Left colon (tissue), 2 donors: ENCODE data around the gene EMC8. TPM values are rescaled to one million over a fixed set of nuclear protein-coding genes. Genes with fewer than 3 reads are reported as not detected.

Experiments
- ATAC-seq: fragments of 200-7000 bp; cut with Tn5 transposase; one replicate; pipeline ENCODE4 v1.9.1; 2020; ENCODE audit warnings: mild to moderate bottlenecking, moderate library complexity
- DNase-seq, 2 donors: peaks; one replicate each; pipeline ENCODE4 v3.0.0-alpha.2; 2020
- intact Hi-C, 2 donors: fragments of 100-400 bp; cut with DNase I in 1 of 2; cut with micrococcal nuclease in 1 of 2; formaldehyde crosslinking; loops; one replicate each; pipeline versions ENCODE4 v1.11.2 to v1.14.0; 2022; cut with DNase I, micrococcal nuclease
- total RNA-seq, 2 donors: library from RNA; stranded (reverse); fragmentation: NEBNext Ultra II Directional; extraction: Animal tissue kit (Norgen Biotek cat#: 25700); gene quantifications; one replicate each; pipeline ENCODE4 v1.2.1, GENCODE V29; 2021
- donor health status: DM: no; HTN: no; CAD: no.
- donor health status: DM: yes; HTN: yes; CAD: no.

EMC8 gene
- total RNA-seq, 2 donors from 2014 or later: 31.2 to 31.3 TPM

DNA sequence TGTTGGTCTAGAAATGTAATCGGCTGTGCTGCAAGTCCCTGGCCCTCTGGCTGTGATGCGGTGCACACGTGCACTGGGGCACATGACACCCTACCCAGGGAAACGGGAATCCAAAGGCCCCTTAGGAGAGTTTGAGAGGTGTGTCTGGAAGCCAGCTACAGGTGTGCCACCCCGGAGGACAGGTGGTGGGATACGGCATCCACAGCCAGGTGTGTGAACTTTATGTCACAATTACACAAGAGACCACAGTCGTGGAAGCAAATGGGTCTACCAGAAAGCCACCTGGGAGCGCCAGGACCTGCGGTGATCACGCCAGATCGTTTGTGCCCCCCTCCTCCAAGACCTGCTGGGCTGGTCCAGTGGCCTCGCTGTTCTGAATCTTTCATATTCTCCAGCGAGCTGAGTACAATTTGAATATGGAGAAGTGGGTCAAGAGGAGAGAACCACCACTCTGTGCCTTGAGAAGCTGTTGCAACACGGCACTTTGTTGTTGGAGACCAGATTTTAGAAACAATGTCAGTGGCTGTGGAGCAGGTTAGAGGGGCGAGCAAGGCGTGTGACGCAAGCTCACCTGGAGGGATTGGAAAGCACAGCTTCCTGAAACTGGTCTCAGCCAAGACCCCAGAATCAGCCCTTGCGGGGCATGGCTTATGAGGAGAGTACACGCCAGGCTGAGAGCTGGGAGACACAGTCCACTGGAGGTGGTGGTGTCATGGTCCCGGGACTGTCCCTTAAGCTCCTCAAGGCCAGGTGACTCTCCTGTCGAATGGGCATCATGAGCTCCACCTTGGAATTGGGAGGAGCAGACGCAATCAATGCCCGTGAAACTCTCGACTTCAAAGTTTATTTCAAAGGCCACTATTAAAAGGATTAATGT, 37.6 kb upstream of the EMC8 start:
- intact Hi-C loops: no loop called here
- ATAC-seq (no peak), DNase-seq (no peak)

DNA sequence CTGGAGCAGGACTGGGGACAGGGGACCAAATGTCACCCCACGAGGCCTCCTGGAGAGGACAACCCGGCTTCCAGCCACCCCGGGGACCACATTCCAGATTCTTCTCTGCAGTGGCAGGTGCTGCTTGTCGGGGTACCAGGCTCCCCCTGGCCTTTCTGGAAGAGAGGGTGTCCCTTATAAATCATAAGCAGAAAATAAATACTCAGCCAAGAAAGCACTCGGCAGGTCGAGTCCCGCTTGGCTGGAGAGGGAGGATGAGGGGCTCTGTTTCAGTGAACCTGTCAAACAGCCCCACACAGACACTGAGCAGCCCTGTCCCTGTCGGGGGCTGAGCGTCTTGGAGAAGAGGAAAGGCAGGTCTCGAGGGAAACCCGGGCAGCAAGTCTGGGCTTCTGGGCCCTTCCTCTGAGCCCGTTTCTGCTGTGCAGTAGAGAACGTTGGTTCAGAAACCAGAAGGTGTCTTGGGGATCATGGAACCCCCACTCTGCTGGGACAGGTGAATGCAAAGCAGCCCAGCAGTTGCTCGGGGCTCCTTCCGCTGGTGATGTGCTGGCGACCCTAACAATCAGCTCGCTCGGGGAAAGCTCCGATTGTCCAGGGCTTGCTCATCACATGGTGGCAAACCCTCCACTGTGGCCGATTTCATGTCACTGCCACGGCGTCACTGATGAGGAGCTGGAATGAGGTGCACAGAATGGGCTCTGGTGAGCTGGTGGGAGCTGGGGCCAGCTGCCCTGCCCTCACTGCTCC, 36.8 kb upstream of the EMC8 start:
- DNase-seq: no peak
- intact Hi-C loops: no loop called here

DNA sequence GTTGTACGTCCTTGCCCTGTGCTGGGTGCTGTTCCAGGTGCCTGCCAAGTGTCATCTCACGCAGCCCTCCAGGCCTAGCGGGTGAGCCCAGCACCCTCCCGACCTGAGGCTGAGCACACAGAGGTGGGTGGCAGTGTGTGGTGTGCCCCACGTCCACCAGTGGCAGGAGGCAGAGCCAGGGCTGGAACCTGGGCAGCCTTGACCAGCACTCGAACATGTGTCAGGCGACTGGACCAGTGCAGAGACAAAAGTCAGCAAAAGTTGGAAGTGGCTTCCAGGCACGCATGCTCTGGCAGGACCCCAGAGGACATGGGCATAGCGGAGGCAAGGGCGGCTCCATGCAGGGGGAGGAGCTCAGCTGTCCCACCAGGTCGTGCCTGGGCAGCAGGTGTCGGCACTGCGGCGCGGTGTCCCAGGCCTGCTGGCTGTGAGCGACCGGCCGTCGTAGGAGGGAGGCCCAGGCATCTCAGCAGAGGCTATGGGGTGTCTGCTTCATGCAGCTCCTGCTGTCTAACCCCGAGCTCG, 35.9 kb upstream of the EMC8 start:
- intact Hi-C loops: no loop called here
- ATAC-seq (no peak), DNase-seq (no peak)

More for the DNA sequence above, 36.8 kb upstream of the EMC8 start:
- no peak for ATAC-seq

DNA sequence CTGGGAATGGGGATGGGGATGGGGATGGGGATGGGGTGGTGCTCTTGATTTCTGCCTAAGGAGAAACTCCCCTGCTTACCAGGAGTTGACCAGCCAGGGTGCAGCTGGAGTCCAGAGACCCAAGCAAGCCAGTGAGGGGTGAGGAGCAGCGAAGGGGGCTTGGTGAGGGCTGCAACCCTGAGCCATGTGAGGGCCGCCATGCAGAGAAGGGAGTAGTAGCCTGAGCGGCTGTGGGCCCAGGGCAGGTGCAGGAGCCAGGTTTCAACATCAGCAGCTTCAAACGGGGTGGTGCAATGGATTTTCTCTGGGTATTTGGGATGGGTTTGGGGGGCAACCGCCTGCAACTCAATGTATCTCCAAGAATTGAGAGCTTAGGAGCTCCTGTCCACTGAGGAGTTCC, 35.4 kb upstream of the EMC8 start:
- intact Hi-C loops: no loop called here
- DNase-seq (no peak), ATAC-seq (no peak)

DNA sequence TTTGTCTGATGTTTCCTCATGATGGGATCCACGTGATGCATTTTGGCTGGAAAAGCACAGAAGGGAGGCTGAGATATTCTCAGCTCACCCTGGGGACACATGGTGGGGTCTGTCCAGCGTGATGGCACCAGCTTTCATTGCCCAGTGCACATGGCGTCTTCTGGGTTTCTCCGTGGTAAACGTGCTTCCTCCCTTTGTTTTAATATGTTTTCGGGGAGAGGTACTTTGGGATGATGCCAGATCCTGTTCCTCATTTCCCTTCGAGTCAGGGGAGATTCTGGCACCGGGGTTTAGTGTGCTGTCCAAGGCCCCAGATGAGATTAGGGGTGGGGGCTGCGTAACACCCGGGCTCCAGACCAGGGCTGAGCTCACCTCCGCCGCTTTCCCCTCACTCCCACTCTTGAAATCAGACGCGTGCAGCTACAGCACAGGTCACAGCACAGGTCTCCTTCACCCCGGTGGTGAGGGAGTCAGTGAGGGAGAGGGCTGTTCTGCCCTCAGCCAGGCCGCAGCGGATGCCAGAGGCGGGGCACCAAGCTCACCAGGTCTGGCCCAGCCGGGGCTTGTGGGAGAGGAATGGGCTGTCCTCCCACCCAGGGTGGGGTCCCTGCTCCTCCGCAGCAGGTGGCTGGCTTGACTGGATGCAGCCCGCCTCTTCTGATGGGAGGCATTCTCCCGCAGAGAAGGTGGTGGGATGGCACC, 34.0 kb upstream of the EMC8 start:
- ATAC-seq (no peak), DNase-seq (no peak)
- intact Hi-C loops: no loop called here

DNA sequence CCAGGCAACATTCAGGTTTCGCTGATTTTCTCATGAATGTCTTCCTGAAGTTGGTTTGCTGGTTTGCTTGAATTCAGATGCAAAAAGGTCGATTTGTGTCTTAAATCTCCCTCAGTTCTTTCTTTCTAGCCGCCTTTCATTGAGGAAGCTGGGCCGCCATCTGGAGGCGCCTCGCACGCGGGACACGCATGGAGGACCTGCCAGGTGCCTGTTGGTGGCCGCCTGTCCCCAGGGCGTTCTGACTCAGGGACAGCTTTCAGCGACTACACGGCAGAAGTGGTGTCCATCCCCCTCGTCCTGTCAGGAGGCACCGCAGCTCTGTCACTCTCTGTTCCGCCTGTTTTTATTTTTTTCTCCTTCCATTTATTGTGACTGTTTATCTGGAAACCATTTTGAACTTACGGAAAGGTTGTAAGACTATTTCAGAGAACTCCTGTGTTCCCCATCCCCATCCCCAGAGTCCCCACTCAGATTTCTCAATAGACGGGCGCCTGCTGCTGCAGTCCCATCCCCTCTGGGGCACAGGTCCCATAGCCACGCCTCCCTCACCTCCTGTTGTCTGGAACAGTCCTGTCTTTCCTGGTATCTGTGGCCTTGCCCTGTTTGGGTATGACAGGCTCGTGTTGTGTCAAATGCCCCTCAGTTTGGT, 33.4 kb upstream of the EMC8 start:
- intact Hi-C loops: no loop called here
- ATAC-seq (no peak), DNase-seq (peak in 1 of 2 donors; percentile 25)

DNA sequence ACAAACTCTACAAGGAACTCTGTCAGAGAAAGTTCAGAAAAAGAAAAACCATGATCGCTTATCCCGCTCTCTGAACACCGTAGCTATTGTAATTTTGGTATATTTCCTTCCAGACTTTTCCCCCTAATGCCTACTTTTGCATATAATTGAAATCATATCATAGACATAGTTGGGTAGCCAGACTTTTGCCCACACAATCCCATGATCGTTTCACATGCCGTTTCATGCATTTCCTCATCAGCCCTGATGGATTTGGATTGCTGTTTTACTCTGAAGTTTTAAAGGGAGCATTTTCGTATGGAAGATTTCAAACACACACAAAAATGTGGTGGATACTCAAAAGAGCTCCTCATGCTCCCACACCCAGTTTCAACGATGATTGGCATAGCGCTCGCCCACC, 31.5 kb upstream of the EMC8 start:
- intact Hi-C loops: no loop called here
- DNase-seq: no peak
- ATAC-seq: no peak

DNA sequence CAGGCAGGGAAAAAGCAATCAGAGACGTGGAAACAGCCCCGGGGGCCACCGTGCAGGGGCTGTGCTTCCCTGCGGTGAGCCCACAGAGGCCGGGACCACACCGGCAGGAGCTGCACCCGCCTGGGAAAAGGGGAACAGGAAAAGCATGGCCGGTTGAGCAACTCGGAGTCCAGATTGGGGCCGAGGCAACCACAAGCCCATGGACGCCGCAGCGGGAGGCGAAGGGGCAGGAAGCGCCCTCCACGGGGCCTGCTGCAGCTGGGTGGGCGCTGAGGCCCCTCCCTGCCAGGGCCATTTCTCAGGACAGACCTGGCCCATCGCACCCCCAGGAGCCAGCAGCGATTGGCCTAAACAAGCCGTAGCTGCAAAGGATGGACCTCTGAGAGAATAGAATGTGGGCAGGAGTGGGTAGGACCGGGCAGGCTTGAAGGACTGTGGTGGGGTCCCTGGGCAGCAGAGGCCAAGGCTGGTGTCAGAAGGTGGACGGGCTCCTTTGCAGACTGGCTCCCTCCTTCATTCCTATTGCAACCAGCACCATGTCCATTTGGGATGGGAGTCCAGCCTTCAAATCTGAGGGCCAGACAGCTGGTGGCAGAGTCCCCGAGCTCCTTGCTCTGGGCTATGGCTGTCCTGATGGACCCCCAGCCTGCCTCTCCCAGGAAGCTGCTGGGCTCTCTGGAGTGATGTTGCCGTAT, 30.6 kb upstream of the EMC8 start:
- ATAC-seq: no peak
- DNase-seq: peak; percentile 28 to 45
- intact Hi-C loops: loop anchor here (10.0 kb wide), 1 partner anchor 155 kb away; no protein-coding TSS in a partner anchor

DNA sequence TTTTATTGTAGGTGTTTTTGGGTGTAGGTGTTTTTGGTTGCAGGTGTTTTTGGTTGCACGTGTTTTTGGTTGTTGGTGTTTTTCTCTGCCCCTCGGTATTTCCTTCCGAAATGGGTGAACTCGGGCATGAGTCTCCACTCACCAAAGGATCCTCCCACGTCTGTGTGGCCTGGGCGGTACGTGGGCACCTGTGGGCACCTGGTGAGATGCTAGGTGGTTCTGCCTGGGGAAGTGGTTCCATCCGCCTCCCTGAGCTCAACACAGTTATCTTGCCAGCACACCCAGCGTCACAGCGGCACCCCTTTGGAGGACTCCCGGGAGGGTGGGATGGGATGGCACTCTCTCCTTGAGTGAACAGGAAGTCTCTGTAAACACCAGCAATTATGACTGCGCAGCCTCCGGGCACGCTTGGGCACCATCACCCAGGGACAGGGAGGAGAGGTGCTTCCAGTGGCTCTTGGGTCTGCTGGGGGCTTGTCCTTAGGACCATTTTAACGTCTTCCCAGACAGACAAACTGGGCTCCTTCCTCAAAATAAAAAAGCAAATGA, 29.9 kb upstream of the EMC8 start:
- ATAC-seq (no peak), DNase-seq (no peak)
- intact Hi-C loops: loop anchor here (10.0 kb wide), 1 partner anchor 156 kb away; no protein-coding TSS in a partner anchor

DNA sequence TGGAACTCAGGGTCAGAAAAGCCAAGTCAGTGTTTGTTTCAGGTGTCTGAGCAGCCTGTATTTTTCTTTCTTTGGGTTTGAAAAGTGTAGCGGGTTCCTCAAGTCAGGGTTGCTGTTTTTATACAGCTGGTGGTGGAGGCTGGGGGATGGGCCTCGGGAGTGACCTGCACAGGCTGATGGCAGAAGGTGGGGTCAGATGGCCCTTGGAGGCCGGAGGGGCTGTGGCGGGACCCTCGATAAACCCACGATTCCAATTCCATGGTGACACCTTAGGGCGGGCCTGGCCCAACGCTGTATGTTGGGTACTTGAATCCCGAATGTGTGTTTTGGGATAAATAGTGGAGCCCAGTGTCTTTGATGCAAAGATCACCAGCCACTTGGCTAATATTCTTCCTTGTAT, 28.8 kb upstream of the EMC8 start:
- DNase-seq (no peak), ATAC-seq (no peak)
- intact Hi-C loops: loop anchor here (10.0 kb wide), 1 partner anchor 157 kb away; no protein-coding TSS in a partner anchor

DNA sequence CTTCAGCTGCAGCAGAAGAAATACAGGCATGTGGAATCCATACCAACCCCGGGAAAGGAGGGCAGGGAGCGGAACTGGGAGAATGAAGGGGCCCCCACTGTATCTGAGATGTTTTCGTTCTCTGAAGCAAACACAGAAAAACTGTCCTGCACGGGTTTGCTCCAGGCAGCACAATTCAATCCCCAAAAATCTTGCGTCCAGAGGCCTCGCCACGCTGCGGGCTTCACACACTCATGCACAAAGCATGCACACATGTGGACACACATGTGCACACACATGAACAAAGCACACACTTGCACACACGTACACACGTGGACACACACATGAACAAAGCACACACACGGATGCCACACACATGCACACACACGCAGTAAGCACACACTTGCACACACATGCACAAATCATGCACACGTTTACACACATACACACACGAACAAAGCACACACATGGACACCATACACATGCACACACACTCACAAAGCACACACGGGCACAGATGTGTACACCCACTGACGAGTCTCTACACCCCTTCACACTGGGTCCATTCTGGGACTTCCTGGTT, 27.4 kb upstream of the EMC8 start:
- intact Hi-C loops: loop anchor here (10.0 kb wide), 1 partner anchor 158 kb away; no protein-coding TSS in a partner anchor
- DNase-seq (no peak), ATAC-seq (no peak)

DNA sequence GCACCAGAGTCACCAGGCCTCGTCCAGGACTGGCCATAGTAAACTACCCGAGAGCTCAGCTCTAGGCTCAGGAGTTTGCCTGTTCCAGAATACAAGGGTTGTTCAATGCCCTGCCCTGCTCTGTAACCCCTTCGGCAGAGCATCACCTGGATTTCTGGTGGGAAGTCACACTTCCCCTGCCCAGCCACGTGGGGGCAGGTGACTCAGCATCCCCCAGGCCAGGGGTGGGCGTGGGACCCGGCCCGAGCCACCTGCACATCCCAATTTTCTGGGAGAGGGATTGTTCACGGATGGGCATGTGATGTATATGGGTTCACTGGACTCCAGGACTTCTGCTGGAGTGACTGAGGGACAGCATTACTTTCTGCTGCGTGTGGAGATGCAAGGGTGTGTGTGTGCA, 26.0 kb upstream of the EMC8 start:
- intact Hi-C loops: loop anchor here (10.0 kb wide), 1 partner anchor 159 kb away; no protein-coding TSS in a partner anchor
- DNase-seq (no peak), ATAC-seq (no peak)

DNA sequence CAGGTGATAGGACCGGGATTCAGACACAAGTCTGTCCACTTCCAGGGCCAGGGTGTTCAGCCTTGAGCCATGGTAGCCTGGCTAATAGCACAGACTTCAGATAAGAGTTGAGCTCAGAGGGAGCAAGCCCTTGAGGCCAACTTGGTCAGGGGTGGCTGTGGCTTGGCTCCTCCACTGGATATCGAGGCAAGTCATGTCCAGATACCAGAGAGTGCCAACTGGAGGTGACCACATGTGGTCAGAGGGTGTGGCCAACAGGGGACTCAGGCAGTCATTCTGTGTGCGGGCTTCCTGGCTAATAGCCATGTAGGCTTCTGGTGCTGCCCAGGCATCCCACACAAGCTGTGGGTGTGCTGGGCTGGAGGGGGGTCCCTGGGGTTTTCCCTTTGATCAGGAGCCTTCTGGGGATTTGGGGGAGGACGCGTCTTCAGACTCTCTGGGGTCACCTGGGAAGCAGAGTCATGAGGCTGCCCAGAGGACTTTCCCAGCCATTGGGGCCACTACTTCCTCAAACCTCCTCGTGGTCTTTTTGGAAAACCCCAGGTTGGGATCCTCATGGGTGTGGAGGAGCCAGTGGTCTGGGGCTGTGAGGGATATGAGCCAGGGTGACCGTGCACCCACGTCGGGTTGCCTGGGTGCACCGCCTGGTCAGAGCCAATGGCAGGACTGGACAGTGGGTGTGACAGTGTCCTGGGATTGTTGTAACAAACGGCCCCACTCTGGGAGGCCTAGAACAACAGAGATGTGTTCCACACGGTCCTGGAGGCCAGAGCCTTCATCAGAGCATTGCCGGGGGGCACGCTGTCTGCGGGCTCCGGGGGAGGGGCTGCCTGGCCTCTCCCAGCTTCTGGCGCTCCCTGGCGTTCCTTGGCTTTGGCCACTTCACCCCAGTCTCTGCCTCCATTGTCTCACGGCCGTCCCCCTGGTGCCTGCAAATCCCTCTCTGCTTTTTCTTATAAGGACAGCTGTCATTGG, 25.1 kb upstream of the EMC8 start:
- DNase-seq: no peak
- intact Hi-C loops: loop anchor here (5.0 to 10.0 kb wide), 2 partner anchors 160 to 193 kb away; no protein-coding TSS in a partner anchor
- ATAC-seq: no peak

DNA sequence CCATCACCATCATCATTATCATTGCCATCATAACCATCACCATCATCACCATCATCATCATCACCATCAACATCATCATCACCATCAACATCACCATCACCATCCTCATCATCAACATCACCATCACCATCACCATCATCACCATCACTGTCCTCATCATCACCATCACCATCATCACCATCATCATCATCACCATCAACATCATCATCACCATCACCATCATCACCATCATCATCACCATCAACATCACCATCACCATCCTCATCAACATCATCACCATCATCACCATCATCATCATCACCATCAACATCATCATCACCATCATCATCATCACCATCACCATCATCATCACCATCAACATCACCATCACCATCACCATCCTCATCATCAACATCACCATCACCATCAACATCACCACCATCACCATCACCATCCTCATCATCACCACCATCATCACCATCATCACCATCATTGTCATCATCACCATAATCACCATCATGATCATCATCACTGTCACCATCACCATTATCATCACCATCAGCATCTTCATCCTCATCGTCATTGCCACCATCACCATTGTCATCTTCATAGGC, 24.1 kb upstream of the EMC8 start:
- DNase-seq: no peak
- no peak for ATAC-seq
- intact Hi-C loops: loop anchor here (5.0 to 10.0 kb wide), 2 partner anchors 161 to 194 kb away; no protein-coding TSS in a partner anchor

DNA sequence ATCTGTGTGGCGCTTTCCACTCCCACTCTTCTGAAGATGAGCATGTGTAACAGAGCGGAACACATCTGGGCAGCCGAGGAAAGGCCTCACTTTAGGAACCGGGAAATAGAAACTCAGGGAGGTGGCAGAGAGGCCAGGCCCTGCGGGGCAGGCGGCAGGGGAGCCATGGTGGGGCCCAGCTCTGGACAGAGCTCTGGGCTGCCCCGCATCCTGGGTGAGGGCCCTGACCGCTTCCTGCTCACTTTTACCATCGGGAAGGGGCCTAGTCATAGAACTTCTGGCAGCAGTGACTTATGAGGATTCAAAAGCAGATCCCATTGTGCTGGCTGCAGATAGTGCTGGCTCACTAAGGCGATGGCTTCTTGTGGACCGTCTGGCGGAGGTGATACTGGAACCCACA, 22.8 kb upstream of the EMC8 start:
- no peak for ATAC-seq
- intact Hi-C loops: loop anchor here (5.0 to 10.0 kb wide), 2 partner anchors 163 to 195 kb away; no protein-coding TSS in a partner anchor
- no peak for DNase-seq
